SK-N-SH (cell line): ENCODE data around the gene MAPKAP1.

ENCODE experiments used
- CTCF ChIP-seq: fragments of 200-600 bp; sonication (generic); IDR thresholded peaks from 2 replicates; pipeline ENCODE4 v1.6.1; 2017; ENCODE audit warnings: antibody characterized with exemption, mild to moderate bottlenecking, moderate library complexity
- EZH2phosphoT487 ChIP-seq: fragments of 200-600 bp; sonication (generic); IDR thresholded peaks from 2 replicates; pipeline ENCODE4 v1.6.1; 2017; ENCODE audit warnings: low read depth, mixed run types, mild to moderate bottlenecking, antibody characterized with exemption, moderate library complexity, borderline replicate concordance
- GATA2 ChIP-seq: sonication (generic); formaldehyde crosslinking; IDR thresholded peaks from 2 replicates; pipeline ENCODE4 v1.5.0; 2020; ENCODE audit warnings: mild to moderate bottlenecking, missing genetic modification reagents
- MEF2A ChIP-seq: IDR thresholded peaks from 2 replicates; pipeline ENCODE4 v1.4.0; 2012; ENCODE audit warnings: low read depth, borderline replicate concordance
- POLR2AphosphoS5 ChIP-seq: IDR thresholded peaks from 2 replicates; pipeline ENCODE4 v1.6.1; 2012; ENCODE audit warnings: low read depth, low read length
- RCOR1 ChIP-seq: fragments of 150-350 bp; IDR thresholded peaks from 2 replicates; pipeline ENCODE4 v1.6.1; 2017; ENCODE audit warnings: antibody characterized with exemption, low read length
- SIN3A ChIP-seq: IDR thresholded peaks from 2 replicates; pipeline ENCODE4 v1.6.1; 2012; ENCODE audit warnings: low read depth, mild to moderate bottlenecking, low read length, moderate library complexity, borderline replicate concordance
- TAF1 ChIP-seq: IDR thresholded peaks from 2 replicates; pipeline ENCODE4 v1.6.1; 2012; ENCODE audit warnings: low read depth, mild to moderate bottlenecking, low read length, moderate library complexity, borderline replicate concordance
- TF ChIP-seq, protein P1 (sequence below): IDR thresholded peaks from 2 replicates; pipeline ENCODE4 v1.4.0; 2012; ENCODE audit warnings: low read depth, borderline replicate concordance
- TF ChIP-seq, protein P2 (sequence below): IDR thresholded peaks from 2 replicates; pipeline ENCODE4 v1.6.1; 2012; ENCODE audit warnings: mild to moderate bottlenecking, low read depth, low read length, moderate library complexity

DNA sequence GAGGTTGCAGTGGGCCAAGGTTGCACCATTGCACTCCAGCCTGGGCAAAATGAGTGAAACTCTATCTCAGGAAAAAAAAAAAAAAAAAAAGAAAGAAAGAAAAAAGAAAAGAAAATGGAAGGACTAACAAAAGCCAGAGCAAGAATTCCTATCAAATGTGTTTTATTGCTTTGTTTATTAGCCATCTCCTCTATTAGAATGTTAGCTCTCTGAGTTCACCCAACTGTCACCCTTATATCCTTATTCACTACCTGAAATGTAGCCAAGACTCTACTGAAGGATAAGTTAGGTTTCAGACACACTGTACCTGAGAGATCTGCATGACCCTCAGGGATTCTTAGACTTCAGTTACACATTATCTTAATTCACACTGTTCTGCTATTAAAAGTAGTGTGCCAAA is 177.9 kb downstream of the MAPKAP1 start:
- no peak for TF ChIP-seq CTCF
- no peak for TF ChIP-seq EZH2phosphoT487
- no peak for TF ChIP-seq POLR2AphosphoS5
- no peak for TF ChIP-seq GATA2 (CRISPR knock-in tag)
- no peak for TF ChIP-seq RCOR1
- no peak for TF ChIP-seq MEF2A
- TF ChIP-seq, protein P1, sequence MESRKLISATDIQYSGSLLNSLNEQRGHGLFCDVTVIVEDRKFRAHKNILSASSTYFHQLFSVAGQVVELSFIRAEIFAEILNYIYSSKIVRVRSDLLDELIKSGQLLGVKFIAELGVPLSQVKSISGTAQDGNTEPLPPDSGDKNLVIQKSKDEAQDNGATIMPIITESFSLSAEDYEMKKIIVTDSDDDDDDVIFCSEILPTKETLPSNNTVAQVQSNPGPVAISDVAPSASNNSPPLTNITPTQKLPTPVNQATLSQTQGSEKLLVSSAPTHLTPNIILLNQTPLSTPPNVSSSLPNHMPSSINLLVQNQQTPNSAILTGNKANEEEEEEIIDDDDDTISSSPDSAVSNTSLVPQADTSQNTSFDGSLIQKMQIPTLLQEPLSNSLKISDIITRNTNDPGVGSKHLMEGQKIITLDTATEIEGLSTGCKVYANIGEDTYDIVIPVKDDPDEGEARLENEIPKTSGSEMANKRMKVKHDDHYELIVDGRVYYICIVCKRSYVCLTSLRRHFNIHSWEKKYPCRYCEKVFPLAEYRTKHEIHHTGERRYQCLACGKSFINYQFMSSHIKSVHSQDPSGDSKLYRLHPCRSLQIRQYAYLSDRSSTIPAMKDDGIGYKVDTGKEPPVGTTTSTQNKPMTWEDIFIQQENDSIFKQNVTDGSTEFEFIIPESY: no peak
- no peak for TF ChIP-seq SIN3A
- TF ChIP-seq, protein P2, sequence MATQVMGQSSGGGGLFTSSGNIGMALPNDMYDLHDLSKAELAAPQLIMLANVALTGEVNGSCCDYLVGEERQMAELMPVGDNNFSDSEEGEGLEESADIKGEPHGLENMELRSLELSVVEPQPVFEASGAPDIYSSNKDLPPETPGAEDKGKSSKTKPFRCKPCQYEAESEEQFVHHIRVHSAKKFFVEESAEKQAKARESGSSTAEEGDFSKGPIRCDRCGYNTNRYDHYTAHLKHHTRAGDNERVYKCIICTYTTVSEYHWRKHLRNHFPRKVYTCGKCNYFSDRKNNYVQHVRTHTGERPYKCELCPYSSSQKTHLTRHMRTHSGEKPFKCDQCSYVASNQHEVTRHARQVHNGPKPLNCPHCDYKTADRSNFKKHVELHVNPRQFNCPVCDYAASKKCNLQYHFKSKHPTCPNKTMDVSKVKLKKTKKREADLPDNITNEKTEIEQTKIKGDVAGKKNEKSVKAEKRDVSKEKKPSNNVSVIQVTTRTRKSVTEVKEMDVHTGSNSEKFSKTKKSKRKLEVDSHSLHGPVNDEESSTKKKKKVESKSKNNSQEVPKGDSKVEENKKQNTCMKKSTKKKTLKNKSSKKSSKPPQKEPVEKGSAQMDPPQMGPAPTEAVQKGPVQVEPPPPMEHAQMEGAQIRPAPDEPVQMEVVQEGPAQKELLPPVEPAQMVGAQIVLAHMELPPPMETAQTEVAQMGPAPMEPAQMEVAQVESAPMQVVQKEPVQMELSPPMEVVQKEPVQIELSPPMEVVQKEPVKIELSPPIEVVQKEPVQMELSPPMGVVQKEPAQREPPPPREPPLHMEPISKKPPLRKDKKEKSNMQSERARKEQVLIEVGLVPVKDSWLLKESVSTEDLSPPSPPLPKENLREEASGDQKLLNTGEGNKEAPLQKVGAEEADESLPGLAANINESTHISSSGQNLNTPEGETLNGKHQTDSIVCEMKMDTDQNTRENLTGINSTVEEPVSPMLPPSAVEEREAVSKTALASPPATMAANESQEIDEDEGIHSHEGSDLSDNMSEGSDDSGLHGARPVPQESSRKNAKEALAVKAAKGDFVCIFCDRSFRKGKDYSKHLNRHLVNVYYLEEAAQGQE: no peak
- TF ChIP-seq TAF1: no peak
